AG08396 (cell line): ENCODE measurements around the gene RYR1.
"Not testable (repeated sequence)": the region's sequence is repeated elsewhere in the genome, so short reads cannot be mapped to it uniquely, and the experiment has no call there.

Source experiments
- DNase-seq: peaks from one replicate; pipeline ENCODE4 v3.0.0; 2012; ENCODE audit warnings: low spot score, mixed read lengths

Gene RYR1

GRCh38 chr19:38514812-38515633, 81.5 kb downstream of the RYR1 start:
- peak; percentile 89 for DNase-seq

DNA sequence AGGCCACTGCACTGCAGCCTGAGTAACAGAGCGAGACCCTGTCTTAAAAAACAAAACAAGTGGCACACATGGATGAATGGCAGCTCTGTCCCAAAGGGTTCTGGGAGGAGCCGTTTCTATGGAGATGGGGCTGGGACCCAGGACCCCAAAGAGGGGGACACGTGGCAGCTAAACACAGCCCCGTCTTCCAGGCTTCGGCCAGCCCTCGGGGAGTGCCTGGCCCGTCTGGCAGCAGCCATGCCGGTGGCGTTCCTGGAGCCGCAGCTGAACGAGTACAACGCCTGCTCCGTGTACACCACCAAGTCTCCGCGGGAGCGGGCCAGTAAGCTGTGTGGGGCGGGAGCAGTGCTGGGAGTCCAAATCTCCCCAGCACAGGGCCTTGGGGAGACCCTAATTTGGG, 82.4 kb downstream of the RYR1 start:
- no peak for DNase-seq

DNA sequence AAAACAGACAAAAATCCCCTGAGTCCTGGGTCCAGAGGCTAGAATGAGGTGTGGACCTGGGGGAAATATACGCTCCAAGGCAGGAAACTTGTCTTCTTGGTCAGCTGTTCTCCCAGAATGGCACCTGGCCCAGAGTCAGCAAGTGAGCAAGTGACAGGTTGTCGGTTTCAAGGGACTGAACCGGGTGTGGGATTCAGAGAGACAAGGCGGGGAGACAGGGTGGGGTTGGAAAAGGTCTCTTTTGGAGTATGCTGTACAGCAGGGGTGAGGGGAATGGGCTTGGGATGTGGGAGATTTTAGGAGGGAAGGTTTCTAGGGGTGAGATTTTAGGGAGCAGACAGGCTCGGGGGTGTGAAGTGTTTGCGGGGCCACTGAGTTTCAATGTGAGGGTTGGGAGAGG, 83.3 kb downstream of the RYR1 start:
- no peak for DNase-seq

DNA sequence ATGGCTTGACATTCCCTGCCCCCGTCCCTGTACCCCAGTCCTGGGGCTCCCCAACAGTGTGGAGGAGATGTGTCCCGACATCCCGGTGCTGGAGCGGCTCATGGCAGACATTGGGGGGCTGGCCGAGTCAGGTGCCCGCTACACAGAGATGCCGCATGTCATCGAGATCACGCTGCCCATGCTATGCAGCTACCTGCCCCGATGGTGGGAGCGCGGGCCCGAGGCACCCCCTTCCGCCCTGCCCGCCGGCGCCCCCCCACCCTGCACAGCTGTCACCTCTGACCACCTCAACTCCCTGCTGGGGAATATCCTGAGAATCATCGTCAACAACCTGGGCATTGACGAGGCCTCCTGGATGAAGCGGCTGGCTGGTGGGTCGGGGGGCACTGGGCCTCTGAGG, 83.8 kb downstream of the RYR1 start:
- no peak for DNase-seq

DNA sequence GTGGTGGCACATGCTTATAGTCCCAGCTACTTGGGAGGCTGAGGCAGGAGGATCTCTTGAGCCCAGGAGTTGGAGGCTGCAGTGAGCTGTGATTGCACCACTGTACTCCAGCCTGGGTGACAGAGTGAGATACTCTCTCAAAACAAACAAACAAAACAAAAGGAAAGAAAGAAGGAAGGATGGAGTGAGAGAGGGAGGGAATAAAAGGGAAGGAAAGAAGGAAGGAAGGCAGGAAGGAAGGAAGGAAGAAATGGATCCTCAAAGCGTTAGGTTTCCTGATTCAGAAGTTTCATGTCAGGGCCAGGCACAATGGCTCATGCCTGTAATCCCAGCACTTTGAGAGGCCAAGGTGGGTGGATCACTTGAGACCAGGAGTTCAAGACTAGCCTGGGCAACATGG, 84.5 kb downstream of the RYR1 start:
- DNase-seq, result not testable (repeated sequence)

- no peak for DNase-seq
Measured at GRCh38 chr19:38519168-38519567, 85.7 kb downstream of the RYR1 start.

- DNase-seq, result no peak
Measured at GRCh38 chr19:38519988-38520387, 86.5 kb downstream of the RYR1 start.

DNA sequence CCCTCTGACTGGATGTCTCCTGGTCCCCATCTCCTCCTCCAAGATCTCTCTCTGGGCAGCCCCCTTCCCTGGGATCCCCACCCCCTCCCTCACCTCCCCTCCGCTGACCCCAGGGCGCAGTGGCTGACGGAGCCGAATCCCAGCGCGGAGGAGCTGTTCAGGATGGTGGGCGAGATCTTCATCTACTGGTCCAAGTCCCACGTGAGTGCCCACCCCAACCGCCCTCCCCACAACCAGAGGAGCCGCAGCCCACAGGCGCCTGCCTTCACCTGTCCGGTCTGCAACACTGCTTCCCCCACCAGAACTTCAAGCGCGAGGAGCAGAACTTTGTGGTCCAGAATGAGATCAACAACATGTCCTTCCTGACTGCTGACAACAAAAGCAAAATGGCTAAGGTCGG, 89.4 kb downstream of the RYR1 start:
- DNase-seq, result no peak

- no peak for DNase-seq
Measured at GRCh38 chr19:38523319-38523718, 89.8 kb downstream of the RYR1 start.

DNA sequence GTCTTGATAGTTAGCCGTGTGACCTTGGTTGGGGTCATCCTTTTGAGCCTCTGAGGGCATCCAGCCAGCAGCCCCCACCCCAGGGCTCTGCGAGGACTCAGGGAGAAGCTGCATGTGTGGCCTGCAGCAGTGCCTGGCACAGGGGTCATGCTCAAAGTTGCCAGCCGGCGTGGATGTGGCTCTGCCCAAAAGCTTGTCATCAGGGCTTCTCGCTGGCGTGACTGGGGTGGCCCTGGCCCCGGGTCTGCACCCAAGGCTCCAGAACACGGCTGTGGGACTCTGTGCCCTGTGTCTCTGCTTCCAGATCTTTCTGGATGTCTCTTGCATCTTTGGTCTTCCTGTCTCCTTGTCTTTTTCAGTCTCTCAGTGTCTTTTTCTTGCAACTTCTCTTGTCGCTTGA, 90.9 kb downstream of the RYR1 start:
- DNase-seq, result no peak

DNA sequence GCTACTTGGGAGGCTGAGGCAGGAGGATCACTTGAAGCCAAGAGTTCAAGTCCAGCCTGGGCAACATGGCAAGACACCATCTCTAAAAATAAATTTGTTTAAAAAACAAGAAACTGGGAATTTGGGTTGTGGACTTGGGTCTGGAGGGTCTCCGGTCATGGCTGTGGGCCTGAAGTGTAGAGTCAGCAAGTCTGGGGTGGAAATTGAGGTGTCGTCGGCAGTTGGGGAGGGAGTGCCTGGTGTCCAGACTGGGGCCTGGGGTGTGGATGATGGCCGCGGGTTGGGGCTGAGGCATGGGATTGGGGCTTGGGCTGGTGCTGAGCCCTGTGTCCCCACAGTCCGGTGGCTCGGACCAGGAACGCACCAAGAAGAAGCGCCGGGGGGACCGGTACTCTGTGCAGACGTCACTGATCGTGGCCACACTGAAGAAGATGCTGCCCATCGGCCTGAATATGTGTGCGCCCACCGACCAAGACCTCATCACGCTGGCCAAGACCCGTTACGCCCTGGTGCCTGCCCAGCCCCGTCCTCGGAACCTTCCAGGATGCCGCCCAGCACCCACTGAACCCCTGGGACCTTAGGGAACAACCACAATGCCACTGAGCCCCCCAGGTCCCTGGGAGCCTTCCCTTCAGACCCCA, 91.6 kb downstream of the RYR1 start:
- DNase-seq, result no peak

DNA sequence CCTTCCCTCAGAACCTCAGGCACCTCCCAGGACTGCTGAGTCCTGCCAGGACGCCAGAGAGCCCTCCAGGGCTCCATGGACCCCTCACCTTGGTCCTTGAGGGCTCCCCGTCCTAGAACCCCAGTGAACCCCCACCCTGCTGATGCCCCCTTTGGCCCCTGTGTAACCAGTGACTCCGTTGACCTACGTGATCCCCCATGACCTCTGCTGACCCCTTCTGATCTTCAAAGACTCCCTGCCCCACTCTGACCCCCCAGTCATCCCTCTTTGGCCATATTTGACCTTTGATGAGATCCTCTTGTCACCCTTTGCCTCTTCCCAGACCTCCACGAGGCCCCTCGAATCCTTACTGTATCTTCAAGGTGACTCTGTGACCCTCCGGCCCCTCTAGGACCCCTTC, 92.9 kb downstream of the RYR1 start:
- no peak for DNase-seq

DNA sequence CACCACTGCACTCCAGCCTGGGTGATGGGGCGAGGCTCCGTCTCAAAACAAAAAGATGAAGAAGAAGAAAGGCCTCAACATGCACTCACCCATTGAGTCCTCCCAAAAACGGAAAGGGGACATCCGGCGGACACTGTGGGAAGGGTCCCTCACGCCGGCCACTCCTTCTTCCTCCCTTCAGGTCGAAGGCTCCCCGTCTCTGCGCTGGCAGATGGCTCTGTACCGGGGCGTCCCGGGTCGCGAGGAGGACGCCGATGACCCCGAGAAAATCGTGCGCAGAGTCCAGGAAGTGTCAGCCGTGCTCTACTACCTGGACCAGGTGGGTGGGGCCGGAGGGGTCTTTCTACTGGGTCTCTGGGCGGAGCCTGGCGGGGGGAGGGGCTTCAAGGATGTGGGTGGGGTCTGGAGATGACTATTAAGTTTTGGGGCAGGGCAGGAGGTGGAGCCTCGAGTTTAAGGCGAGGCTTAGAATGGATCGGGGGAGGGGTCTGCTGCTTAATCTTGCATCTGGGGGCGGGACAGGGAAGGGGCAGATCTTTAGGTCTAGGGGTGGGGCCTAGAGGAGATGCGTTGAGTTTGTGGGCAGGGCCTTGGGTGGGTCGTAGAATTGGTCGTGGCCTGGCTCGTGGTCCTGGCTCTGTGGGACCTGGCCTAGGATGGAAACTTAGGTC, 94.1 kb downstream of the RYR1 start:
- DNase-seq, result no peak

GRCh38 chr19:38528213-38528755, 94.8 kb downstream of the RYR1 start:
- no peak for DNase-seq

GRCh38 chr19:38528931-38529330, 95.4 kb downstream of the RYR1 start:
- DNase-seq, result no peak

DNA sequence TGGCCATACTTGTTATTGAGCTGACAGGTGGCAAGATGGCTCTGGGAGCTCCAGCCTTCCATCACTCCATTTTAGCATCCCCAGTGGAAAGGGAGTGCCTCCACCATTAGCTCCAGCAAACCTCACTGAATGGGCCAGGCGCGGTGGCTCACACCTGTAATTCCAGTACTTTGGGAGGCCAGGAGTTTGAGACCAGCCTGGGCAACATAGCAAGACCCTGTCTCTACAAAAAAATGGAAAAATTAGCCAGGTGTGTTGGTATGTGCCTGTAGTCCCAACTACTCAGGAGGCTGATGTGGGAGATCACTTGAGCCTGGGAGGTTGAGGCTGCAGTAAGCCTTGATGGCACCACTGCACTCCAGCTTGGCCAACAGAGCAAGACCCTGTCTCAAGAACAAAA, 98.0 kb downstream of the RYR1 start:
- no peak for DNase-seq

DNA sequence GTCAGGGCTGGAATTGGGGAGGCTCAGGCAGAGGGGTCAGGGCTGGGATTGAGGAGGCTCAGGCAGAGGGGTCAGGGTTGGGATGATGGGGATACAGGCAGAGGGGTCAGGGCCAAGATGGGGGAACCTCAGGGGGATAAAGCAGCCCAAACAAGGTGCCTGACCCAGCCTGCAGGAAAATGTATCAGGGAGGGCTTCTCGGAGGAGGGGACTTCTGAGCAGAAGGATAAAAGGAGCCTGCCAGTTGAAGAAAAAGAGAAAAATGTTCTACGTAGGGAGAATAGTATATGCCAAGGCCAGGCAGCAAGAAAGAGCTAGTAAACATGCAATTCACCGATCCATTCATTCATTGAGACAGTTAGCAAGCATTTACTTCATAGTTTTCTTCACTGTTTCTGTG, 99.4 kb downstream of the RYR1 start:
- DNase-seq, result no peak

- no peak for DNase-seq
Measured at GRCh38 chr19:38534574-38534973, 101.1 kb downstream of the RYR1 start.

DNA sequence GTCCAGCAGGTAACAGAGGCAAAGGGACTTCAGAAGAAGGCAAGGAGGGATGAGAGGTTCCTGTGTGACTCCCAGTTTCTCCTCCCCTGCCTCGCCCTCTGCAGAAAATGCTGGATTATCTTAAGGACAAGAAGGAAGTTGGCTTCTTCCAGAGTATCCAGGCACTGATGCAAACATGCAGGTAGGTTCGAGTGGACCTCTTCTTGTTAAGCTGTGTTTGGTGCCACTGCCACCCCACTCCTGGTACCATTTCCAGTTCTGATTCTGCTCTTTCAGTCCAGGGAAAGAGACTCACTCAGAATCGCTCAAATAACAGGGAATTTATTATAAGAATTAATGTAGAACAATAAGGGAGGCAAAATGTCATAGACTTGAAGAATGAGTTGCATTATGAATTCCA, 101.7 kb downstream of the RYR1 start:
- no peak for DNase-seq

- DNase-seq, result no peak
Measured at GRCh38 chr19:38537071-38537936, 103.8 kb downstream of the RYR1 start.

- DNase-seq, result no peak
Measured at GRCh38 chr19:38538386-38538785, 104.9 kb downstream of the RYR1 start.
